ENCODE results near the gene STXBP6. TPM values are rescaled to one million over a fixed set of nuclear protein-coding genes. Genes with fewer than 3 reads are reported as not detected.
A peak's percentile ranks its signal among the peaks of the same experiment; 100 is the strongest.

STXBP6 gene
- total and polyA plus RNA-seq, 9 donors: 1.0 to 9.3 (median 5.5) TPM

DNA sequence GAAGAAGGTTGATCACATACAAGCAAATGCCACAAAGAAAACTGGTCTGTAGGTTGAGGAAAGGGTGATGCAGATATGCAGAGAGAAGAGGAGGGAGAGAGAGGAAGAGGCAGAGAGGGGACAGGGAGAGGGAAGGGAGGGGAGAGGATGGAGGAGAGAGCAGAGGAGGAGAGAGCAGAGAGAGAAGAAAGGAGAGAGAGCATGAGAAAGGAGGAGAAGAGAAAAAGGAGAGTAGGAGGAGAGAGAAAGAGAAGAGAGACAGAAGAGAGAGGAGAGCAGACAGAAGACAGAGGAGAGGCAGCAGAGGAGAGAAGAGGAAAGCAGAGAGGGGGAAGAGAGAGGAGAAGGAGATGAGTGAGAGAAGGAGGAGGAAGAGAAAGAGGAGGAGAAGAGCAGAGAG, 59.2 kb downstream of the STXBP6 start:
- Histone ChIP-seq H3K27ac (no peak overlapping the region), H3K36me3 (no peaks in the 10 kb centered on the region), H3K4me1 (ENCODE audit: insufficient read depth) (no peaks in the 10 kb centered on the region), H3K9me3 (no peaks in the 10 kb centered on the region), H3K27me3 (no peaks in the 10 kb centered on the region), H3K4me3 (no peak overlapping the region)
- intact Hi-C loops (cut with DNase I): no loop called here
- DNase-seq: no peak
- TF ChIP-seq POLR2A (IDR thresholded peaks at IDR 0.05) (no peak), EP300 (IDR thresholded peaks at IDR 0.05) (no peak)
- TF ChIP-seq, protein P1, sequence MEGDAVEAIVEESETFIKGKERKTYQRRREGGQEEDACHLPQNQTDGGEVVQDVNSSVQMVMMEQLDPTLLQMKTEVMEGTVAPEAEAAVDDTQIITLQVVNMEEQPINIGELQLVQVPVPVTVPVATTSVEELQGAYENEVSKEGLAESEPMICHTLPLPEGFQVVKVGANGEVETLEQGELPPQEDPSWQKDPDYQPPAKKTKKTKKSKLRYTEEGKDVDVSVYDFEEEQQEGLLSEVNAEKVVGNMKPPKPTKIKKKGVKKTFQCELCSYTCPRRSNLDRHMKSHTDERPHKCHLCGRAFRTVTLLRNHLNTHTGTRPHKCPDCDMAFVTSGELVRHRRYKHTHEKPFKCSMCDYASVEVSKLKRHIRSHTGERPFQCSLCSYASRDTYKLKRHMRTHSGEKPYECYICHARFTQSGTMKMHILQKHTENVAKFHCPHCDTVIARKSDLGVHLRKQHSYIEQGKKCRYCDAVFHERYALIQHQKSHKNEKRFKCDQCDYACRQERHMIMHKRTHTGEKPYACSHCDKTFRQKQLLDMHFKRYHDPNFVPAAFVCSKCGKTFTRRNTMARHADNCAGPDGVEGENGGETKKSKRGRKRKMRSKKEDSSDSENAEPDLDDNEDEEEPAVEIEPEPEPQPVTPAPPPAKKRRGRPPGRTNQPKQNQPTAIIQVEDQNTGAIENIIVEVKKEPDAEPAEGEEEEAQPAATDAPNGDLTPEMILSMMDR (IDR thresholded peaks at IDR 0.05): no peak

DNA sequence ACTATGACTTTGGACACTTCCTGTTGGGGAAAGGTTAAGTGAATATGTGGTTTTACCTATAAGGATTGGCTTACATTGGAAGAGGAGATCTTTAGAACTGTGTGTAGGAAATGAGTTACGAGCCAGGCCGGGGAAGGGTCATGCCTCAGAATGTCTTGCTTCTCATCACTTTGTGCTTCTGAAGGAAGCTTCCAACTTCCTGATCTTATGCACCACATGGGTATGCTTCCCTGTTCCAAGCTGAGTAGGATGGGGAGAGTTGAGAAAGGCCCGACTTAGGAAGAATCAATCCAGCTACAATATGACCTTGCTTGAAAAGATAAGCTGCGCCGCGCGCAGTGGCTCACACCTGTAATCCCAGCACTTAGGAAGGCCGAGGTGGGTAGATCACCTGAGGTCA, 59.9 kb downstream of the STXBP6 start:
- no peak overlapping the region for H3K27ac ChIP-seq
- whole genome bisulfite sequencing, 3 donors: 90 to 94% (median 94%) methylated on average over 8 of the region's 8 CpGs
- H3K4me3 ChIP-seq: no peak overlapping the region
- H3K36me3 ChIP-seq: no peaks in the 10 kb centered on the region
- intact Hi-C loops (cut with DNase I): no loop called here
- H3K9me3 ChIP-seq: no peaks in the 10 kb centered on the region
- TF ChIP-seq POLR2A (IDR thresholded peaks at IDR 0.05): no peak
- TF ChIP-seq, protein P1 (IDR thresholded peaks at IDR 0.05): no peak
- TF ChIP-seq EP300 (IDR thresholded peaks at IDR 0.05): no peak
- no peaks in the 10 kb centered on the region for H3K4me1 ChIP-seq (ENCODE audit: insufficient read depth)
- H3K27me3 ChIP-seq: no peaks in the 10 kb centered on the region
- DNase-seq: no peak

GRCh38 chr14:24988760-24989159, 61.2 kb downstream of the STXBP6 start:
- no peak overlapping the region for H3K27ac ChIP-seq
- no peaks in the 10 kb centered on the region for H3K36me3 ChIP-seq
- intact Hi-C loops (cut with DNase I): no loop called here
- no peak overlapping the region for H3K4me3 ChIP-seq
- no peaks in the 10 kb centered on the region for H3K4me1 ChIP-seq (ENCODE audit: insufficient read depth)
- no peaks in the 10 kb centered on the region for H3K9me3 ChIP-seq
- TF ChIP-seq, protein P1 (IDR thresholded peaks at IDR 0.05): no peak
- TF ChIP-seq EP300 (IDR thresholded peaks at IDR 0.05) (no peak), POLR2A (IDR thresholded peaks at IDR 0.05) (no peak)
- H3K27me3 ChIP-seq: no peaks in the 10 kb centered on the region
- 71 to 80% (median 73%) methylated on average over 5 of the region's 5 CpGs for WGBS, 3 donors
- no peak for DNase-seq

- WGBS, 3 donors: 37 to 64% (median 59%) methylated on average over 4 of the region's 4 CpGs
- Histone ChIP-seq H3K27me3 (no peaks in the 10 kb centered on the region), H3K27ac (no peak overlapping the region), H3K4me1 (ENCODE audit: insufficient read depth) (no peaks in the 10 kb centered on the region), H3K9me3 (no peaks in the 10 kb centered on the region), H3K36me3 (no peaks in the 10 kb centered on the region), H3K4me3 (no peak overlapping the region)
- DNase-seq: peak in 2 of 5 donors; percentile 16 to 22
- TF ChIP-seq, protein P1 (IDR thresholded peaks at IDR 0.05): no peak
- TF ChIP-seq POLR2A (IDR thresholded peaks at IDR 0.05) (no peak), EP300 (IDR thresholded peaks at IDR 0.05) (no peak)
- intact Hi-C loops (cut with DNase I): no loop called here
These were observed 63.6 kb downstream of the STXBP6 start for GRCh38 chr14:24986206-24986893.
